A549 (cell line): ENCODE measurements around the gene SNAI3. TPM values are rescaled to one million over a fixed set of nuclear protein-coding genes. Genes with fewer than 3 reads are reported as not detected.

Experiments used
- ATAC-seq, 2 experiments: fragments of 200-7000 bp in 1 of 2; fragments of >200 bp in 1 of 2; cut with Nextera tagmentation in 1 of 2; cut with Tn5 transposase in 1 of 2; 3 replicates each; pipeline versions ENCODE4 v1.8.0 to v1.9.1; 2018 to 2020; ENCODE audit warnings: mild to moderate bottlenecking in 1 of 2, moderate library complexity in 1 of 2
- CTCF ChIA-PET: fragments of 300-600 bp; sonication (Branson Sonifier 250); formaldehyde crosslinking; extraction: SDS; loops from one replicate; lab custom pipeline; 2021; ENCODE audit warnings: antibody characterized with exemption, inconsistent platforms; lab: Yijun Ruan, JAX
- POLR2A ChIA-PET: fragments of 350-600 bp; formaldehyde crosslinking; extraction: SDS; loops from one replicate; lab custom pipeline; 2021; ENCODE audit warnings: antibody characterized with exemption, inconsistent platforms; lab: Yijun Ruan, JAX
- DNase-seq, 2 experiments: peaks; one replicate each; pipeline versions ENCODE4 v3.0.0 to v3.0.0-alpha.2; 2011 to 2016; ENCODE audit warnings: low read depth in 1 of 2, low spot score in 1 of 2
- FAIRE-seq: peaks from 2 replicates; lab custom pipeline; 2011; peaks lifted over from hg19 to GRCh38; lab: Jason Lieb, UNC
- H3K27ac ChIP-seq, 2 experiments: fragments of >200 bp; sonication (Bioruptor Twin); formaldehyde crosslinking; 3 replicates each; pipeline ENCODE4 v1.5.1; 2016 to 2017
- H3K4me1 ChIP-seq: fragments of >200 bp; sonication (Bioruptor Twin); formaldehyde crosslinking; 3 replicates; pipeline ENCODE4 v1.6.1; 2016
- H3K4me2 ChIP-seq: fragments of >200 bp; sonication (Bioruptor Twin); formaldehyde crosslinking; 3 replicates; pipeline ENCODE4 v1.6.1; 2016
- H3K4me3 ChIP-seq: fragments of >200 bp; sonication (Bioruptor Twin); formaldehyde crosslinking; 3 replicates; pipeline ENCODE4 v1.5.1; 2016
- H3K9me3 ChIP-seq: fragments of >200 bp; sonication (Bioruptor Twin); formaldehyde crosslinking; 3 replicates; pipeline ENCODE4 v1.6.1; 2016
- ATOH8 ChIP-seq: fragments of 250-450 bp; sonication (Bioruptor Pico); IDR thresholded peaks from 2 replicates; pipeline ENCODE4 v1.5.0; 2020; ENCODE audit warnings: low read depth, mild to moderate bottlenecking, moderate library complexity
- BHLHE40 ChIP-seq: IDR thresholded peaks from 2 replicates; pipeline ENCODE4 v1.6.1; 2012; ENCODE audit warnings: low read depth, low read length, inconsistent platforms
- CBX2 ChIP-seq: fragments of 200-600 bp; sonication (generic); IDR thresholded peaks from 2 replicates; pipeline ENCODE4 v1.6.1; 2016; ENCODE audit warnings: low read depth, mild to moderate bottlenecking, borderline replicate concordance
- CTCF ChIP-seq: fragments of >200 bp; sonication (Bioruptor Twin); formaldehyde crosslinking; IDR thresholded peaks from 3 replicates; pipeline ENCODE4 v1.5.1; 2016
- E2F6 ChIP-seq: IDR thresholded peaks from 2 replicates; pipeline ENCODE4 v1.6.1; 2012; ENCODE audit warnings: low read depth, borderline replicate concordance
- EHMT2 ChIP-seq: fragments of 200-600 bp; sonication (generic); IDR thresholded peaks from 2 replicates; pipeline ENCODE4 v1.6.1; 2016; ENCODE audit warnings: antibody characterized with exemption, low read depth, mild to moderate bottlenecking, moderate library complexity
- FOSL2 ChIP-seq, 2 experiments: fragments of 450-650 bp in 1 of 2; fragments of >200 bp in 1 of 2; sonication (Bioruptor Twin) in 1 of 2; formaldehyde crosslinking; IDR thresholded peaks; 2 replicates each; pipeline versions ENCODE4 v1.5.0 to v1.6.1; 2016 to 2020; ENCODE audit warnings: mild to moderate bottlenecking in 1 of 2, moderate library complexity in 1 of 2
- HEYL ChIP-seq: fragments of 250-450 bp; sonication (Bioruptor Pico); IDR thresholded peaks from 2 replicates; pipeline ENCODE4 v1.8.0; 2021; ENCODE audit warnings: mild to moderate bottlenecking, moderate library complexity
- HOXB5 ChIP-seq: fragments of 250-450 bp; sonication (Bioruptor Pico); IDR thresholded peaks from 2 replicates; pipeline ENCODE4 v1.5.0; 2020; ENCODE audit warnings: mild to moderate bottlenecking, moderate library complexity
- JUNB ChIP-seq: fragments of >200 bp; sonication (Bioruptor Twin); formaldehyde crosslinking; IDR thresholded peaks from 2 replicates; pipeline ENCODE4 v1.6.1; 2016
- KDM1A ChIP-seq: fragments of 200-600 bp; sonication (generic); IDR thresholded peaks from 2 replicates; pipeline ENCODE4 v1.6.1; 2016; ENCODE audit warnings: low read depth, mild to moderate bottlenecking
- MAFK ChIP-seq: fragments of 450-650 bp; IDR thresholded peaks from 2 replicates; pipeline ENCODE4 v1.6.1; 2014; ENCODE audit not compliant: partially characterized antibody
- MYC ChIP-seq: IDR thresholded peaks from 2 replicates; pipeline ENCODE4 v1.6.1; 2012; ENCODE audit warnings: mild to moderate bottlenecking, inconsistent platforms, low read length, improper control_type of control experiment, borderline replicate concordance
- NPAS2 ChIP-seq: fragments of 250-450 bp; sonication (Bioruptor Pico); IDR thresholded peaks from 2 replicates; pipeline ENCODE4 v1.8.0; 2022; ENCODE audit warnings: mild to moderate bottlenecking, moderate library complexity, borderline replicate concordance
- NR3C1 ChIP-seq: fragments of >200 bp; sonication (Bioruptor Twin); formaldehyde crosslinking; IDR thresholded peaks from 3 replicates; pipeline ENCODE4 v1.6.1; 2017
- PHF8 ChIP-seq: fragments of 200-600 bp; sonication (generic); IDR thresholded peaks from 2 replicates; pipeline ENCODE4 v1.6.1; 2016; ENCODE audit warnings: low read depth, mild to moderate bottlenecking, antibody characterized with exemption, moderate library complexity, borderline replicate concordance
- POLR2AphosphoS2 ChIP-seq: conservative IDR thresholded peaks from 2 replicates; pipeline ENCODE4 v1.6.1; 2012; ENCODE audit warnings: low read length, improper control_type of control experiment, inconsistent platforms
- RARB ChIP-seq: fragments of 250-450 bp; sonication (Bioruptor Pico); IDR thresholded peaks from 2 replicates; pipeline ENCODE4 v1.8.0; 2021; ENCODE audit warnings: mild to moderate bottlenecking, moderate library complexity
- REST ChIP-seq: fragments of 200-600 bp; sonication (generic); IDR thresholded peaks from 2 replicates; pipeline ENCODE4 v1.6.1; 2016; ENCODE audit warnings: antibody characterized with exemption, mild to moderate bottlenecking, moderate library complexity
- RNF2 ChIP-seq: fragments of 200-600 bp; sonication (generic); IDR thresholded peaks from 2 replicates; pipeline ENCODE4 v1.6.1; 2016; ENCODE audit warnings: low read depth, mild to moderate bottlenecking, antibody characterized with exemption, moderate library complexity, borderline replicate concordance
- SMC3 ChIP-seq: fragments of >200 bp; sonication (Bioruptor Twin); formaldehyde crosslinking; IDR thresholded peaks from 3 replicates; pipeline ENCODE4 v1.6.1; 2018; ENCODE audit warnings: inconsistent platforms
- ZC3H11A ChIP-seq: fragments of 450-650 bp; IDR thresholded peaks from 2 replicates; pipeline ENCODE4 v1.6.1; 2014; ENCODE audit warnings: antibody characterized with exemption, mild to moderate bottlenecking
- ZNF302 ChIP-seq: fragments of 250-450 bp; sonication (Bioruptor Pico); IDR thresholded peaks from 2 replicates; pipeline ENCODE4 v1.9.0; 2021; ENCODE audit warnings: inconsistent platforms, mild to moderate bottlenecking, moderate library complexity
- WGBS: methylation state at CpG from one replicate; pipeline ENCODE4 v1.1.6; 2017; ENCODE audit errors: missing lambda C conversion rate; 5-methylcytosine and 5-hydroxymethylcytosine counted together
- polyA plus RNA-seq, 4 experiments: library from polyadenylated mRNA; depleted of rRNA in 3 of 4; stranded (reverse); fragments of >200 nt; fragmentation: RNase III in 1 of 4; extraction: RNeasy Plus Mini Kit Qiagen cat#74134 plus additional on column Dnase treatment in 1 of 4; gene quantifications; 2 replicates in 3 of 4; 3 replicates in 1 of 4; pipeline ENCODE4 v1.2.3, GENCODE V29; 2011 to 2017

SNAI3 gene
- polyA plus RNA-seq, 2 of the 4 experiments (the other 2 are of a cell fraction) = not detected

GRCh38 chr16:88697116-88697830 lies 11.0 kb upstream of the SNAI3 start:
- ChIA-PET CTCF (interaction anchor here (0.8 to 1.8 kb wide), 3 partner anchors 22 to 78 kb away, joined by 3 to 5 read pairs (median 4); no protein-coding TSS in a partner anchor), POLR2A (no interaction called here)
- H3K4me2 ChIP-seq = no peak overlapping the region
- ATAC-seq (no peak), DNase-seq (no peak), FAIRE-seq (no peak)
- WGBS = 95% methylated on average over 39 of the region's 47 CpGs
- no peaks in the 10 kb centered on the region for H3K9me3 ChIP-seq
- H3K27ac ChIP-seq = no peak overlapping the region
- no peak overlapping the region for H3K4me3 ChIP-seq
- TF ChIP-seq NR3C1 = no peak
- TF ChIP-seq REST = no peak
- no peak for TF ChIP-seq EHMT2
- no peak for TF ChIP-seq RNF2
- TF ChIP-seq CTCF = no peak
- TF ChIP-seq FOSL2 (IDR thresholded peaks at IDR 0.05) = no peak
- no peak for TF ChIP-seq FOSL2 (CRISPR knock-in tag; IDR thresholded peaks at IDR 0.05)
- no peaks in the 10 kb centered on the region for H3K4me1 ChIP-seq

GRCh38 chr16:88696441-88696840 lies 10.1 kb upstream of the SNAI3 start:
- WGBS = 93% methylated on average over 14 of the region's 14 CpGs
- POLR2A ChIA-PET = no interaction called here

More at GRCh38 chr16:88696441-88696840, 10.1 kb upstream of the SNAI3 start:
- Histone ChIP-seq H3K4me2 (no peak overlapping the region), H3K4me1 (no peaks in the 10 kb centered on the region), H3K27ac (no peak overlapping the region), H3K9me3 (no peaks in the 10 kb centered on the region), H3K4me3 (no peak overlapping the region)
- ATAC-seq (no peak), FAIRE-seq (no peak), DNase-seq (no peak)
- TF ChIP-seq ATOH8 (CRISPR knock-in tag) = no peak
- no peak for TF ChIP-seq REST
- no peak for TF ChIP-seq KDM1A
- no peak for TF ChIP-seq PHF8
- TF ChIP-seq MAFK = no peak
- no peak for TF ChIP-seq ZC3H11A
- TF ChIP-seq E2F6 = no peak
- TF ChIP-seq HOXB5 (CRISPR knock-in tag) = no peak
- TF ChIP-seq SMC3 = no peak
- TF ChIP-seq POLR2AphosphoS2 = no peak
- no peak for TF ChIP-seq ZNF302
- TF ChIP-seq RARB = no peak
- TF ChIP-seq NPAS2 = no peak
- no peak for TF ChIP-seq JUNB
- no peak for TF ChIP-seq HEYL (CRISPR knock-in tag)
- TF ChIP-seq CBX2 = no peak
- no peak for TF ChIP-seq BHLHE40
- no peak for TF ChIP-seq MYC
- CTCF ChIA-PET = interaction anchor here (0.7 to 2.1 kb wide), 4 partner anchors 10 to 161 kb away, joined by 3 to 7 read pairs (median 5); partner anchors contain the start of gene SNAI3
